Prostate gland (tissue), 2 donors: ENCODE measurements around the gene UMOD. TPM values are rescaled to one million over a fixed set of nuclear protein-coding genes. Genes with fewer than 3 reads are reported as not detected.

ENCODE experiments used
- DNase-seq: peaks from one replicate; pipeline ENCODE4 v3.0.0-alpha.2; 2019; ENCODE audit warnings: low spot score
- H3K27ac ChIP-seq, 2 donors: fragments of 200-600 bp; sonication (generic); 2 replicates each; pipeline ENCODE4 v1.5.1; 2017 to 2019
- H3K27me3 ChIP-seq: fragments of 200-600 bp; sonication (generic); replicated peaks from 2 replicates; pipeline ENCODE4 v1.5.1; 2019; ENCODE audit not compliant: insufficient read depth
- H3K36me3 ChIP-seq, 2 donors: fragments of 200-600 bp; sonication (generic); 1 replicate in 1 of 2; 2 replicates in 1 of 2; pipeline versions ENCODE4 v1.5.1 to v1.8.1; 2017 to 2019
- H3K4me1 ChIP-seq: fragments of 200-600 bp; sonication (generic); replicated peaks from 2 replicates; pipeline ENCODE4 v1.5.1; 2019
- H3K4me3 ChIP-seq, 2 donors: fragments of 200-600 bp; sonication (generic); 2 replicates each; pipeline ENCODE4 v1.5.1; 2017 to 2019
- H3K9me3 ChIP-seq: fragments of 200-600 bp; sonication (generic); 2 replicates; pipeline ENCODE4 v1.5.1; 2017
- POLR2A ChIP-seq: fragments of 450-650 bp; IDR thresholded peaks from one replicate; pipeline ENCODE4 v1.6.1; 2016; ENCODE audit warnings: antibody characterized with exemption, mild to moderate bottlenecking
- POLR2AphosphoS5 ChIP-seq: sonication (generic); formaldehyde crosslinking; IDR thresholded peaks from one replicate; pipeline ENCODE4 v1.6.1; 2017; ENCODE audit warnings: antibody characterized with exemption
- WGBS: methylation state at CpG from one replicate; pipeline ENCODE4 v1.1.5; 2018; 5-methylcytosine and 5-hydroxymethylcytosine counted together
- intact Hi-C: fragments of 100-400 bp; cut with DNase I; formaldehyde crosslinking; loops from one replicate; pipeline ENCODE4 v1.14.2; 2022
- total RNA-seq, 2 donors: library from RNA; depleted of rRNA; stranded (reverse); fragments of >200 nt; gene quantifications; one replicate each; pipeline ENCODE4 v1.1.0, GENCODE V29; 2016
- TF ChIP-seq, protein P1 (sequence below), 4 experiments: fragments of 200-600 bp in 2 of 4; fragments of 450-650 bp in 2 of 4; sonication (generic) in 2 of 4; IDR thresholded peaks; 1 replicate in 3 of 4; 2 replicates in 1 of 4; pipeline ENCODE4 v1.5.1; 2016 to 2019; ENCODE audit warnings: antibody characterized with exemption in 4 of 4, mild to moderate bottlenecking in 2 of 4, moderate library complexity in 2 of 4

Gene UMOD
- total RNA-seq, 2 donors from 2014 or later, result 1.5 TPM; not detected in 1

DNA sequence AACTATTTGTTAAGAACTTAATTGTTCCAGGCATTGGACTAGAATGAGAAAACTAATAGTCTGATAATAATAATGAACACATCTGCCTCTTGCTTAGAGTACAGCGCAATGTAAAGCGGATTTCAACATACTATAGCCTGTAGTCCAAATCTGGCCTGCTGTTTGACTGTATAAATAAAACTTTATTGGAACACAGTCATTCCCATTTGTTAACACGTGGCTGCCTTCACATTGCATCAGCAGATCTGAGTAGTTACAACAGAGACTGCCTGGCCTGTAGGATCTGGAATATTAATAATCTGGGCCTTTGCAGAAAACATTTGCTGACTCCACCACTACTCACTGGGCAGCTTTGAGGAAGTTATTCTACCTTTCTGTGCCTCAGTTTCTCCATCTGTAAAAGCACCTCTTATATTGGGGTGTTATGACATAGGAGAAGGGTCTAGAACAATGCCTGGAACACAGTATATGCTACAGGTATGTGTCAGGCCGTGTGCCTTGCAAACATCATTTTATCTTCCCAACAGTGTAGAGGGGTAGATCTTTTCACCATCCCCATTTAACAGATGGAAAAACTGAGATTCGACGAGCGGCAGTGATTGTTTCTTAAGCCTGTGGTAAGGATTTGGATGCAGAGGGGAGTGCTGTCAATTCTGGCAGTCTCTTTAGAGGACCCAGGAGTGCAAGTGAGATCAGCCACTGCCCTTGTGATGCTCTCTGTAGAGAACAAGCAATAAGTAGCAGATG is 29.9 kb upstream of the UMOD start:
- no peak overlapping the region for H3K4me3 ChIP-seq
- H3K27ac ChIP-seq, result no peak overlapping the region
- DNase-seq, result no peak
- TF ChIP-seq POLR2A, result no peak
- no peak for TF ChIP-seq POLR2AphosphoS5
- TF ChIP-seq, protein P1, sequence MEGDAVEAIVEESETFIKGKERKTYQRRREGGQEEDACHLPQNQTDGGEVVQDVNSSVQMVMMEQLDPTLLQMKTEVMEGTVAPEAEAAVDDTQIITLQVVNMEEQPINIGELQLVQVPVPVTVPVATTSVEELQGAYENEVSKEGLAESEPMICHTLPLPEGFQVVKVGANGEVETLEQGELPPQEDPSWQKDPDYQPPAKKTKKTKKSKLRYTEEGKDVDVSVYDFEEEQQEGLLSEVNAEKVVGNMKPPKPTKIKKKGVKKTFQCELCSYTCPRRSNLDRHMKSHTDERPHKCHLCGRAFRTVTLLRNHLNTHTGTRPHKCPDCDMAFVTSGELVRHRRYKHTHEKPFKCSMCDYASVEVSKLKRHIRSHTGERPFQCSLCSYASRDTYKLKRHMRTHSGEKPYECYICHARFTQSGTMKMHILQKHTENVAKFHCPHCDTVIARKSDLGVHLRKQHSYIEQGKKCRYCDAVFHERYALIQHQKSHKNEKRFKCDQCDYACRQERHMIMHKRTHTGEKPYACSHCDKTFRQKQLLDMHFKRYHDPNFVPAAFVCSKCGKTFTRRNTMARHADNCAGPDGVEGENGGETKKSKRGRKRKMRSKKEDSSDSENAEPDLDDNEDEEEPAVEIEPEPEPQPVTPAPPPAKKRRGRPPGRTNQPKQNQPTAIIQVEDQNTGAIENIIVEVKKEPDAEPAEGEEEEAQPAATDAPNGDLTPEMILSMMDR (IDR thresholded peaks at IDR 0.05), result no peak
- no peaks in the 10 kb centered on the region for H3K4me1 ChIP-seq
- H3K27me3 ChIP-seq, result no peaks in the 10 kb centered on the region
- WGBS, result 90% methylated on average over 7 of the region's 7 CpGs
- intact Hi-C loops, result loop anchor here (5.0 kb wide), 1 partner anchor 475 kb away; no protein-coding TSS in a partner anchor
- H3K36me3 ChIP-seq, result no peaks in the 10 kb centered on the region
- H3K9me3 ChIP-seq, result no peaks in the 10 kb centered on the region

DNA sequence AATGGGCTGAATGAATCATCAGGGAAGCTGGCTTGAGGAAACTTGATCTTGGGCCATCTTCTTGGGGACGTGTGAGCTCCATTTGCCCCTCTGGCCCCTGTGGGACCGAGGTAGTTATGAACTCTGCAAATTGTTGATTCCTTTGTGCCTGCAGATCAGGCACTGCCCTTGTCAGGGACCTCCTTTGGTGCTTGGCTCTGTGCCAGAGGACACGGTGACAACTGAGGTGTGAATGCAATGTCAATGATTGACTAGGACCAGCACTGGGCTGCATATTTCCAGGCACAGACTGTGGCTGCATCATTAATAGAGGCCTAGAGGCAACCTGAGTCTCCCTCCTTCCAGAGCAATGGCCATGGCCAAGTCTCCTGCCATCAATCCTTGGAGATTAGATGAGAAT is 28.3 kb upstream of the UMOD start:
- H3K4me3 ChIP-seq, result no peak overlapping the region
- no peaks in the 10 kb centered on the region for H3K9me3 ChIP-seq
- TF ChIP-seq POLR2AphosphoS5 (no peak), POLR2A (no peak)
- TF ChIP-seq, protein P1 (IDR thresholded peaks at IDR 0.05), result no peak
- no peak for DNase-seq
- H3K36me3 ChIP-seq, result no peaks in the 10 kb centered on the region
- H3K27ac ChIP-seq, result no peak overlapping the region
- intact Hi-C loops, result loop anchor here (5.0 kb wide), 1 partner anchor 473 kb away; no protein-coding TSS in a partner anchor
- no peaks in the 10 kb centered on the region for H3K4me1 ChIP-seq
- WGBS, result 39% methylated on average over 3 of the region's 3 CpGs
- H3K27me3 ChIP-seq, result no peaks in the 10 kb centered on the region

DNA sequence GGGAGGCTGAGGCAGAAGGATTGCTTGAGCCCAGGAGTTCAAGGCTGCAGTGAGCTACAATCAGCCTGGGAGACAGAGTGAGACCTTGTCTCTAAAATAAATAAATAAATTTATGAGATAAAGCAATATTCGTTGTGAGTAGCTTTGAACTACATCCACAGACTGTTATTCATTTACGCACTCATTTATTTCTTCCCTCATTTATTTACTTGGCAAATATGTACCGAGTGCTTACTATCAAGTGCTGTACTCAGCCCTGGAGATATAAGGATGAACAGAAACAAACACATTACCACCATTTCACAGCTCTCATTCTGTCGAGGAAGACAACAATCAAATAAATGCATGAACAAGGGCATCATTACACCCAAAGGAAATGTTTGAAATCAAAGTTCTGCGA is 24.7 kb upstream of the UMOD start:
- H3K9me3 ChIP-seq, result no peaks in the 10 kb centered on the region
- no peak for DNase-seq
- no peaks in the 10 kb centered on the region for H3K36me3 ChIP-seq
- no peaks in the 10 kb centered on the region for H3K27me3 ChIP-seq
- no peaks in the 10 kb centered on the region for H3K4me1 ChIP-seq
- WGBS, result 43% methylated on average over 5 of the region's 5 CpGs
- TF ChIP-seq, protein P1 (IDR thresholded peaks at IDR 0.05), result no peak
- TF ChIP-seq POLR2A, result no peak
- no peak for TF ChIP-seq POLR2AphosphoS5
- no peak overlapping the region for H3K27ac ChIP-seq
- H3K4me3 ChIP-seq, result no peak overlapping the region
- intact Hi-C loops, result no loop called here

DNA sequence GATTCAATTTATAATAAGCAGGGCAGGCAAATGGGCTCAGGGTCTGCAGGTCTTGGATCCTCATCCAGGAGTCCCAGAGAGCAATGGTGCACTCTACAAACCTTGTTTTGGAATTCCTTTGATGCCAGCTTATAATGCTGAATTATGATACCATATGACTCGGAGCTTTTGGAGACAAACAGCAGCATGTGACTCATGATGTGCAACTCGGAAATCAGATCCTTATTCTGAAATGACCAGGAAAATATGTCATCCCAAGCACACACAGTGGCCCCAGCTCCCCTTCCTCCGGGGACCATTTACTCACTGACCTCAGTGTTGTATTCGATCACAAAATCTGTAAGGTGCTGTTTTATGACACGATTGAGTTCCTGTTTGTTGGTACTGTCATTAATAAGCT is 20.2 kb upstream of the UMOD start:
- no peak overlapping the region for H3K4me3 ChIP-seq
- TF ChIP-seq POLR2AphosphoS5 (no peak), POLR2A (no peak)
- TF ChIP-seq, protein P1 (IDR thresholded peaks at IDR 0.05), result no peak
- no peak overlapping the region for H3K27ac ChIP-seq
- intact Hi-C loops, result no loop called here
- 83% methylated on average over 5 of the region's 5 CpGs for WGBS
- no peak for DNase-seq
- H3K4me1 ChIP-seq, result no peaks in the 10 kb centered on the region
- H3K36me3 ChIP-seq, result no peaks in the 10 kb centered on the region
- H3K27me3 ChIP-seq, result no peaks in the 10 kb centered on the region
- no peaks in the 10 kb centered on the region for H3K9me3 ChIP-seq
